ENCODE data around the gene CMTM7.

Gene CMTM7

DNA sequence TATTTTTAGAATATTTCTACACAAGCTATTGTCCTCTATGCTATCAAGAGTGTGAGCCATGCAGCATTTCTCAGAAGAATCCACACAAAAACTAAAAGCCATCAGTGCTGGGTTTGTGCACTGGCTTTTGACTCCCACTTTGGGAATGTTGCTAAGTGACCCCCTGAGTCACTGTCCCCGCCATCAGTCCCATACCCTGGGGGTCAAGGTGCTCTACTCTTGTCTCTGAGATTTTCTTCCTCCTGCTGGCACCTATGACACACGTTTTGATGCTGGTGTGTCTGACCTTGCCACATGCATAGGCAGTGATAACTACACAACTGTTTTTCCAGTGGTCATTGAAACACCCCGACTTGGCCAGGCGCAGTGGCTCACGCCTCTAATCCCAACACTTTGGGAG lies 19.8 kb downstream of the CMTM7 start:
- DNase-seq (ENCODE audit: extremely low read depth in 1 of 2, low read depth in 1 of 2): no peak

DNA sequence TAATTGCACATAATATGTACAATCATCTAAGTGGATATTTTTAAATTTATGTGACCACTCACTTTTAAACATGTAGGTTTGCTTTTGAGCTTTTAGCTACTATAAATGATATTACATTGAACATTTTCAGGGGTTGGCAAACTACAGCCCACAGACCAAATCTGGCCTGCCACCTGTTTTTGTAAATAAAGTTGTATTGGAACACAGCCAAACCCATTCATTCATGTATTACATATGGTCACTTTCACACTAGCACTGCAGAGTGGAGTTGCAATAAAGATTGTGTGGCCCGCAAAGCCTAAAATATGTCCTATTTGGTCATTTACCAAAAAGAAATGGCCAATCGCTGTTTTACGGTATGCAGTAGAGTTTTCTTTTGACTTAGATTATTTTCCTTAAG lies 21.2 kb downstream of the CMTM7 start:
- DNase-seq (ENCODE audit: extremely low read depth in 1 of 2, low read depth in 1 of 2): no peak

DNA sequence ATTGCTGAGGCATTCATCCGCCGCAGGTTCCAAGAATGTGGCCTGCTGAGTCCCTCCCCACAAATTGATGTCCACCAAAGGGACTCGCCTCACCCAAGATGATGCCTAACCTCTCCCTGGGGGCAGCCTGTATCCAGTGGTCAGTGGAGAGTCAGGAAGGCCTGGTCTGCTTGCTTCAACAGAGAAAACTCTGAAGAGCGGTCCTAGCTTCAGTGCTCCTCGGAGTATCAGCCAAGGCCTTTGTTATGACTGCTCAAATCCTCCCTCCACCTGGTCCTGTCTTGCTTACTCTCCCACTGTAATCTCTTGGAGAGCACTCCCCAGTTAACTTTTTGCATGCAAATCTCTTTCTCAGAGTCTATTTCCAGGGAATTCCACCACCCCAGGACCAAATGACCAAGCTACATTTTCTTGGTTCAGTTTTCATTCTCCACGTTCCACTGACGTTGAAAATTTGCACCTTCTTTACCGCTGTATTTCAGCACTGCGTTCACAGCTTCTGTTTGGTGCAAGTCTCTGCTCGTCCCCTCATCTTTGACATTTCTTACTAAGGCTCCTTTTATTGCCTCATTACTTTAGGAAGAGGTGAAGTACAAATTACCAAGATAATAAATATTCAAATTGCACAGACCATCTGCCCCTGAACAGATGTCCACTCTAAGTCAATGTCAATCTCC lies 22.3 kb downstream of the CMTM7 start:
- no peak for DNase-seq (ENCODE audit: extremely low read depth in 1 of 2, low read depth in 1 of 2)

DNA sequence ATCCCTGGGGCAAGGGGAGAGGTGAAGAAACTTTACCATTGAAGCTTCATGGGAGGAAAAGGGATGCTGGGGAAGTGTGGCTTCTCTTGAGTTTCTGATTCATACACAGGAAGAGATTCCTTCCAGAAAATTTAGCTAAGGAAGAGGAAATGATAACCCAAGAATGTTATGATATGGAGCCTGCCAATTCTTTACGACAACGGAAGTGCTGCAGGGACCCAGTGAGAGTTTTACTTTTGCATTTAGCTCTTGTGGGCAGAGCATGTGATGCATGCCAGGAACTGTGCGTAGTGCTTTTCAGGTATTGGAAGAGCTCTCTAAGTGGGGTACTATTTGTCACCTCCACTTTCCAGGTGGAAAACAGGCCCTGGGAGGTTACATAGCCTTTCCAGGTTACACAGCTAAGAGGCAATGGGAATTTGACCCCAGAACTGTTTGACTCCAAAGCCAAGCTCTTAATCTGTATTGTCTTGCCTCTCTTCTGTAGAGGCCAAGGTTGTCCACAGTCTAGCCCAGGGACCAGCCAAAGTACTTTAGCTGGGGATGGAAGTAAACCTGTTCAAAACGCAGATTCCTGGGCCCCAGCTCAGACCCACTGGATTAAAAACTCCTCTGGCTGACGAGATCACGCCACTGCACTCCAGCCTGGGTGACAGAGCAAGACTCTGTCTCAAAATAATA lies 23.0 kb downstream of the CMTM7 start:
- no peak for DNase-seq (ENCODE audit: extremely low read depth in 1 of 2, low read depth in 1 of 2)

DNA sequence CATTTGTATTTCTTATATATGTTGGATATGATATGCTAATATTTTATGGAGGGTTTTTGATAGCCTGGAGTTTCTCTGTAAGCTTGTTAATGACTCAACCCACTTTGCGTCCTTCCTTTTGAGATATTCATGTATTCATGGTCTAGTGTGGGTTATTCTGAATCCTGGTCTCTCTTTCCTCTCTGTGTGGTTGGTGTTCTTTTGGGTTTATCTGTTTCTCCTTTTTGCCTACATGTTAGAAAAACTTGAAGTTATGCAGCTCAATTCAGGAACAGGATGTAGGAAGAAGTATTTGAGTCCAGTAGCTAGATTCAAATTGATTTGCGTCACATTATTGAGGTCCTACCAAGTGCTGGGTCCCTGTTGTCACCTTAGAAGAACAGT lies 28.1 kb downstream of the CMTM7 start:
- no peak for DNase-seq (ENCODE audit: extremely low read depth in 1 of 2, low read depth in 1 of 2)

DNA sequence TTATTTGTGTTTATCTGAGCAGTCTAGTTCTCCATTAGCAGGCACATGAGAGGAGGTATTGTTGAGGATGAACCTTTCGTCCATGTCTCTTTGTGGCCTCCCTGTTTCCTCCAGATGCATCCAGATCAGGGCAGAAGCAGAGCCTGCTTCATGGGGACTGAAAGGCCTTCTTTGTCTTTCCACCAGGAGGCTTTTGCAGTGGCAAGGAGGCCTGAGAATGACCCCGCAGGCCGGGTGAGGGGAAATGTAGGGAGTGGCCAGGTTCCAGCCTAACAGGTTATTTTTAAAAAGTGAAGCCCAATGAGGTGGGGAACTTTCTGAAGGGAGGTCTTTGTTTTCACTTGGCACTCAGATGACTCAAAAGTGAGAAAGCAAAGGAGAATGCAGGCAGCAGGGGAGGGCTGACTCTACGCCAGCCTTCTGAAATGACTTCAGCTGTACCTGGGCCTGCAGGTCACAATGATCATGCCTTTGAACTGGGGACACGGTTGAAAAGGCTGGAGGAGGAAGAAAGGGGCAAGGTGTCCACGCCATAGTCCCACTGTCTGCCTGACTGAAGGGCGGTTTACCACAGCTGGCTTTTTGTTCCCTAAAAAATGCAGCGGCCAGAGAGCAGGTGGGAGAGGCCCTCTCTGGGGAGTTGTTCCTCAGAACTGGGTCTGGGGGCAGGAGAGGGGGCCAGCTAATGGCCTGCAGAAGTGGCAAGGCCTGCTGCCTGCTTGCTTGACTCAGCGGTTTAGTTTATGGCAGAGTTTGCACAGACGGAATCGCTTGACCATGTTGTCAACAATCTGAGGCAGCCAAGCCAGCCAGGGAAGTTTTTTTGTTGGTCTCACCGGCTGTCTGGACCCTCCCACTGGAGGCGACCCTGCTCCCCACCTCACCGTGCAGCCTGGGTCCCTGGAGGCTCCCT lies 28.7 kb downstream of the CMTM7 start:
- DNase-seq (ENCODE audit: extremely low read depth in 1 of 2, low read depth in 1 of 2): no peak

DNA sequence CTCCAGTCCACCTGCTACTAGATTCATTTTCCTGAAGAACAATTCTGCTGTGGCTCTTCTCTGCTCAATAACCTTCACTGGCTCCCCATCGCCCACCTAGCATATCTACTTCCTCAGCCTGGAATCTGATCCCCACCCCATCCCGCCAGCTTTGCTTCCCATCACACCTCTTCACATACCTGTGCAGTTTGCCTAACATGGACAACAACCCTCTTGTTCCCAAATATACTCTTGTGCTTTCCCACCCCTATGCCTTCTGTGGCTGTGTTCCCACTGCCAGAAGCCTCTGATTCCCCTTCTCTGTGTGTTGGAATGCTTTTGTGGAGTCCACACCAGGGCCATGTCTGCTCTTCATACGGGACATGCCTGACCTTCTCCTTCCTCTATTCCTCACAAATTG lies 29.5 kb downstream of the CMTM7 start:
- no peak for DNase-seq (ENCODE audit: extremely low read depth in 1 of 2, low read depth in 1 of 2)

DNA sequence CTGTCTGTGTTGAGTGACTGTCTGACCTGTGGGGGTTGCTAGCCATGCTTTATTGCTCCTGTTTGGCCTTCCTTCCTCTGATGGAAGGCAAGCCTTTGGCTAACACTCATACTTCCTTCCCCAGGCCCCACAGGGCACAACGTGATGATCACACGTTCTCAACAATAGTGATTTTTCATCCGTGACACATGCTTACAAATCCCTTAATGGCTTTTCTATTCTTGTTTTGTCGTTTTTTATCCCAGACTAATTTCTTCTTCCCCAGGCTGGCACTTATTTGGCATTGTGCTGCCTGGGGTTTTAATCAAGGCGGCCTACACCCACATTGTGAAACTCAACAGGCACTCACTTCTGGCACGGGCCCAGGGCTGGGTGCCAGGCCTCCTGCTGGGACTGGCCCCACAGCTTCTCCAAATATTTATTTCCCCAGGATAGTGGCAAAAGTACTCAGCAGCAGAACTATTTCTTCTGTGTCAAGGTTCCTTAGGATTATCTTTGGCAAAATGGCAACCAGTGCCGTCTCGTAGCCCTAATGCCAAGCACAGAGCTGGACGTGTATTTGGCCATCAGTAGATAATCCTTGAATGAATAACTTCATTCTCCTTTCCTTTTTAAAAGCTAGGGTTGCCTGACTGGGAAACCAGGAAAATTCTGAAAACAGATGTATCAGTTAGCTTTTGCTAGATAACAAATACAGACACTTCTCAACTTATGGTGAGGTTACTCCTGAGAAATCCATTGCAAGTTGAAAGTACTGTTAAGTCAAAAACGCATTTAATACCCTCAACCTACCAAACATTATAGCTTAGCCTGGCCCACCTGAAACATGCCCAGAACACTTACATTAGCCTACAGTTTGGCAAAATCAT lies 30.6 kb downstream of the CMTM7 start:
- DNase-seq (ENCODE audit: extremely low read depth in 1 of 2, low read depth in 1 of 2): no peak

DNA sequence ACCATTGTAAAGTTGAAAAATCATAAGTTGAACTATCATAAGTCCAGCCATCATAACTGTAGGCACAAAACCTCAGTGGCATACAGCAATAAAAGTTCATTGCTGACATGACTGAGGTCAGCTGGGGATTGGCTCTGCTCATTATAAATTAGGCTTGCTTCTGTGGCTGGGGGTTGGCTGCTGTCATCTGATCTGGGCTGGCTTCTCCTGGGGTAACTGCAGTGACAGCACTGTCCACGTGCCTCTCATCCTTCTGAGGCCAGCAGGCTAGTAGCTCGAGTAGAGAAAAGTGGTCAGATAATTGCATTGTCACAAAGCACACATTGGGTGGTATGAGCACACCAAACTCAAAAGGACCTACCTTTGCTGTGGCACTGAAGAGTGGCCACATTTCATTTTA lies 31.3 kb downstream of the CMTM7 start:
- DNase-seq (ENCODE audit: extremely low read depth in 1 of 2, low read depth in 1 of 2): no peak

DNA sequence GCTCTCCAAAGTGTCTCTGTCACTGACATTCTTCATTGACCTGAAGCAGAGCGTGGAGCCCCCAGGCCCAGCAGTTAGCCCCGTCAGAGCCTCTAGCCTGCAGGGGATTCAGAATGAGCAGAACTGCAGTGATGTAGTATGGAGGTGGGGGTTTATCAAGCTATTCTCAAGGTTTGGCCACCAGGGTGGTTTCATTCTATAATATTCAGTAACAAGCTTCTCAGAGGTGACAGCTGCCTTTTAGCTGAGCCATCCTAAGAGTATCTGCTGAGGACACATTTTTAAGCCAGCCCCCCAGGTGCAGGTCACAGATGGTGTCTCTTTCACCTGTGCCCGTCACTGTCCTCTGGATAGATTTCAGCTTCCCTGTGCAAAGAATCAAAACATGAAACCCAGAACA lies 31.9 kb downstream of the CMTM7 start:
- no peak for DNase-seq (ENCODE audit: extremely low read depth in 1 of 2, low read depth in 1 of 2)

DNA sequence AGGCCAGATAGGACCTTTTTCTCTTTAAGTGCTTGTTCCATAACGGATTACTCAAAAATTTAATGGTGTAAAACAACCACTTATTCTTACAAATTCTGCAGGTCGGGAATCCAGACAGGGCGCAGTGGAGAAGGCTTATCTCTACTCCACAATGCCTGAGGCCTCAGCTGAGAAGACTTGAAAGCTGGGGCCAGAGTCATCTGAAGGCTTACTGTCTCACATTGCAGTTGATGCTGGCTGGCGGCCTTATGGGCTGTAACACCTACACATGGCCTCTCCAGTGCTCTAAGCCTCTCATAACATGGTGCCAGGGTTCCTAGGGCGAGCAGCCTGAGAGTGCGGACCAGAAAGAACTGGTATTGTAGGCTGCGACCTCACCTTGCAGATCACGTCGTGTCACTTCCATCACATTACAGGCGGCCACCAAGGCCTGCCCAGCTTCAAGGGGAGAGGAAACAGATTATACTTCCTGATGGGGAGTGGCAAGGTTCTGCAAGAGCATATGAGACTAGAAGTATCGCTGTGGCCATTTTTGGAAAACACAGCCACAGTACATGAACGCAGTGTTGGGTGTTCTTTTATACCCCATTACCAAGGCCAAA lies 32.4 kb downstream of the CMTM7 start:
- DNase-seq (ENCODE audit: extremely low read depth in 1 of 2, low read depth in 1 of 2): no peak

DNA sequence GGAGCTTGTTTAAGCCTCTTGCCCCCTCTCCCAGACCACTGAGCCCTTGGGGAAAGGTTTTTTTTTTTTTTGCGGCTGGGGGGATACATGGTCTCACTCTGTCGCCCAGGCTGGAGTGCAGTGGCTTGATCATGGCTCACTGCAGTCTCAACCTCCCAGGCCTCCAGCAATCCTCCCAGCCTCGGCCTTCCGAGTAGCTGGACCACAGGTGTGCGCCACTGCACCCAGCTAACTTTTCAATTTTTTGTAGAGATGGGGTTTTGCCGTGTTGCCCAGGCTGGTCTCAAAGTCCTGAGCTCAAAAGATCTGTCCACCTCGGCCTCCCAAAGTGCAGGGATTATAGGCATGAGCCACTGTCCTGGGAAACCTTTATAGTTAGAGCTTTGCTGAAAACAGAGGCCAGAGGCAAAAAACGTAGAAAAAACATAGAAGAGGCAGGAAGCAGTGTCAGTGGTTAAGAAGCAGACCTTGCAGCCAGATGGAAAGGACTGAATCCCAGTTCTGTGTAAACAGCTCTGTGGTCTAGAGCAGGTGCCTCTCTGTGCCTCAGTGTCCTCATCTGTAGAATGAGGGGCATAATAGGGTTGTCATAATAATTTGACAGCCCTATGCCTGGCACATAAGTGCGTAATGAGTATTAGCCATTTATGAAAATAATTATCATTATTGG lies 33.1 kb downstream of the CMTM7 start:
- DNase-seq (ENCODE audit: extremely low read depth in 1 of 2, low read depth in 1 of 2): no peak

DNA sequence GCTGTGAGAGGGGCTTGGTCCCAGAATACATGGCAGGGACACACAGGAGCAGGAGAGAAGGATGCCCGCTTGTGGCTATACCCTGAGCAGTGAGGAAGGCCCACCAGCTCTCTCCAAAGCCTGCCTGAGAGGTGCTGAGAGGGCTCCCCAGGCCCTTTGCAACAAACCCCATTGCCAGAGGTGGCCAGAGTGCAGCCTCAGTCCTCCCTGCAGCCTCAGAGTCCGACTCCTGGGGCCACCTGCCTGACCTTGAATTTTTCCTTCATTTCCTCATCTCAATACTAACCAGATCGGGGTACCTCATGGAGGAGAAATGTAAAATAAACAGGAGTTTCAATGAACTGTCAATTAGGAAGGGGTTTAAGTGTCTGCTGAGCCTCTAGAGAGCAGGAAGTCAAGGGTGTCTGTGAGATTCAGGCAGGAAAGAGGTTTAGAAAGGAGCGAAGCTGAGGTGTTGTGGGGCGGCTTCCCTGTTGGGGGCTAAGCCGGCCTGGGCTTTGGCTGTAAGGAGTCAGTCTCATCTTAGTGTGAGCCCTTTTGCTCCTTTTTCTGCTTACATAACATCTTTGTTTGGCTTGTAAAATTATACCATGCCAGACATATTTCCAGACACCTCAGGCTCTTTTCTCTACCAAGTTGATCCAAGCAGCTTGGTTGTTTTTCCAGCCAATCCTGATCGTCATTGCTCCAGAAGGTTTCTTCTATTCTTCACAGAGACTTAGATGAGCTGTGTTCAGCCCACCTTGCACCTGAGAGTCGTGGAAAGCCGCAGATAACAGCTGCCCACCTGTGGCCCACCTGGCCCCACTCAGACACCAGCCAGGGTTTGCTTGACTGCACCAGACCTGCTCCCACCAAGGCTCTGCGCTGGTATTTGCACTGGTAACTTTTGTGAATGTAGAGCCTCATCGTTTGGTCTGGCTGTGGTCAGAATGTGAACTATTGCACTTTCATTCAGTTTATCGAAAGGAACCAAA lies 36.7 kb downstream of the CMTM7 start:
- no peak for DNase-seq (ENCODE audit: extremely low read depth in 1 of 2, low read depth in 1 of 2)

DNA sequence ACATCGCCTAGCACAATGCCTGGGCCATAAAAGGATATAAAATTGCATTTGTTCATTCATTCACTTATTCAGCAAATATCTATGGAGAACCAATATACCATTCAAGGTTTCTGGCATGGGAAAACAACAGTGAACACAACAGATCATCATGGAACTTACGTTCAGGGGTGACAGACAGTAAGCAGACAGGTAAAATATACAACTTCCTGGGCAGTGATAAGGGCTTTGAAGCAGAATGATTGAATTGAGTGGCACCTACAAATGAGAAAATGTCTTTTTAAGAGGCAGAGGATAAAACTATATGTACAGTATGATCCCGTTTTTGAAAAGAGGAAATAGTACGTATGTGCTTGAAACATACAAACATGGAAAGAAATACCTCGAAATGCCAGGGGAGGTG lies 39.2 kb downstream of the CMTM7 start:
- DNase-seq (ENCODE audit: extremely low read depth in 1 of 2, low read depth in 1 of 2): no peak

DNA sequence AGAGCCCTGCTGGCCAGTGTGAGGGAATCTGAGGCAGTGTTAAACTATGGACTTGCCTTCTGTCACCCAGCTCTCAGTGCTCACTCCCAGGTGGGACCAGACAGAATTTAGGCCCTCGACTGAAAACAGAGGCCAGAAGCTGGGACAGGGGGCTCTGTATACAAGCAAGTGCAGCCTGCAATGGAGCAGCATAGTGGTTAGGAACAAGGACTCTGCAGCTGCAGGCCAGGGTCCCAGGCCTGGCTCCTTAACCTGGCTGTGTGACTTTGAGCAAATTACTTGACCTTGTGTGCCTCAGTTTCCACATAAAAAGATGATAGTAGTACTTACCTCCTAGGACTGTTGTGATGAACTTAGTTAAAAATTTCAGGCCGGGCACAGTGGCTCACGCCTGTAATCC lies 39.8 kb downstream of the CMTM7 start:
- no peak for DNase-seq (ENCODE audit: extremely low read depth in 1 of 2, low read depth in 1 of 2)

DNA sequence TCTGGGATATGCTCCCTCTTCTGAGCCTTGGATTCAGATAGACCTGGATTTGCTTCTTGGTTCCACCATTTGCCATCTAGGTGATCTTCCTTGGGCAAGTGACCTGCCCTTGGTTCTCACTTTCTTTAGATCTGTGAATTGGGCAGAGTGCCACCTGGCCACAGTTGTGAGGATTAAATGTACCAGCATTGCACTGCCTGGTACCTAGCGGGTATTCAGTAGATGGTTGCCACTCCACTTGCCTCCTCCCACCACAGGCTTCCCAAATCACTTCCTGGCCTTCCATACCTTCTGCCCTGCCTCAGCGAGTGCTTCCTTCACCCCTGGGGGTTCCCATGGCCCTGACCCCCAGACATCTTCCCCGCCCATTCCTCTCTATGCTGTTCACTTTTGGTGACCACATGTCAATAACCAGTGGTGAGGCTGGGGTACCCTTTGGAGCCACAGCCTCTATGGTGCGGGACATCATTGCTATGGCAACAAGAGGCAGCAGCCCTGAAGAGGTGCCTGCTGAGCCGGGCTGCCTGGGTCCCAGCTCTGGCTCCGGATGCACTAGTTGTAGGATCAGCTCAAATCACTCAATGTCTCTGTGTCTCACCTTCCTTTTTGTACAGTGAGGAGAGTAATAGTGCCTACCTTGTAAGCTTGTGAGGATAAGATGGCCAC lies 40.5 kb downstream of the CMTM7 start:
- no peak for DNase-seq (ENCODE audit: extremely low read depth in 1 of 2, low read depth in 1 of 2)

DNA sequence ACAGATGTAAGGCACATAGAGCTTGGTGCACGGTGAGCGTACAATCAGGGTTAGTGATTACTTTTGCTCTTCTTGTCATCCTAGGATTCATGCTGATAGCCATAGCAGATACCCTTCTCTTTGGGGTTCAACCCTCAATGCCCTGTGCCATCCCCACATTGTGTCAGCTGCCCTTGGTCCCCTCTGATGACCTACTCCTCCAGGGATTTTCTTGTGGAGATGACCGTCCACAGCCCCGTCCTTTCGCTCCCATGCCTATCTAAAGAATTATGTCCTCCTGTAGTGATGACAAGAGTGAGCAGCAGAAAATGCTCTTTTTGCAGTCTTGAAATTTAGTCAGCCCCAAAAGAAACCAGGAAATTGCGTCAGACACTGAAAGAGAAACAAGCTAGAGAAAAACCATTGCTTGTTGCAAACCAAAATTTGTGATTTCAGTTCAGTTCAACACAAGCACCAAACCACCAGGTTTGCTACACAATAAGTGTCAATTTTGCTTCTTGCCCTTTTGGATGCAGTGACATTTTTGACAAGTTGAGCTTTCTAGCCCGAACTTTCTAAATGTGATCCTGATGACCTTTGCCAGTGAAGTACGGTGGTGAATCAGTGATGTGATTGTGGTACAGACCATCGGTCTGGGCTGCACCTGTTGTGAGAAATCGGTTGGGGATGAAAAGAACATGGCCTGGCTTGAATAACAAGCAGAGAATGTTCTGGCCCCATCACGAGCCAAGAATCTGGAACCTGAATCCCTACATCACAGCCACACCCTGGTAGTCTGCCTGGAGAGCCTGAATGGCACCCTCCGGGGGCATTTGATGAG lies 41.3 kb downstream of the CMTM7 start:
- DNase-seq (ENCODE audit: extremely low read depth in 1 of 2, low read depth in 1 of 2): no peak
